ENCODE results near the gene FBXW7. TPM values are rescaled to one million over a fixed set of nuclear protein-coding genes. Genes with fewer than 3 reads are reported as not detected.
A peak's percentile ranks its signal among the peaks of the same experiment; 100 is the strongest.

Gene FBXW7
- total RNA-seq, 2 experiments from 2014 or later = 26.7 to 29.2 TPM

DNA sequence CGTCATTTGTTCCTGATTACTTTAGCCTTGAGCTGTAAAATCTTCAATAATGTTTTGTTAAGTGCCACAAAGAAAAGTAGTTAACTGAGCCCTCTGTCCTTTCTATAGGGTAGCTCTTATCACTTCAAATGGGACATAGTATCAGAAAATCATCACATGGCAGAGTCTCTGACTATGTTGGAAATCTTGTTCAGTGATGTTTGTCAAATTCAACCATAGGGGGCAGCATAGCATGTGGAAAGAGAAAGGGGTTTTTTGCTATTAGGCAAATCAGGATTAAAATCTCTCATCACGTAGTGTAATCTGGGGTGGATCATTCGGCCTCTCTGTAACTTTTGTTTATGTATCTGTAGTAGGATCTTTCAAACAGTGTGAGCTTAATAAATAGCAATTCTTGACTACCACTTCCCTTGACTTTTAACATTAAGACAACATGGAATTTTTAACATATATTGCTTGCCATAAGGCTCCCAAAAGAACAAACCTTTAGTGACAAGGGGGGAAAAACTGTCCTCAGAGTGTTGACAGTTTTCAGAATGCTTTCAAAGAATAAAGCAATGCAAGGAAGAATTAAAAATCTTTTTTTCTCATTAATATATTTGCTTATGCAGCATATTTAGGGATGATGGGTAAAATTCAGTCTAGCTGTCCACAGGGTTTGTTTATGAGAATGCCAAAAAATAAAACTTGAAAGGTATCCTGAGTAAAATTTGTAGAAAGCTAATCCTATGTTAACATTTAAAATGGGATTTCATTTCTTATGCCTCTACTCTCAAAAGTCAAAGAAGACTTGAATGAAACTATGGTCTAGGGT lies 127.2 kb downstream of the FBXW7 start:
- H3K27ac Mint-ChIP-seq = no peak overlapping the region
- intact Hi-C loops (cut with micrococcal nuclease) = loop anchor here (1.0 to 5.0 kb wide), 6 partner anchors 79 to 720 kb away; no protein-coding TSS in a partner anchor
- peaks cover 7% of the 10 kb centered on the region for H3K4me1 Mint-ChIP-seq (ENCODE audit: low read depth)
- CTCF ChIA-PET = interaction anchor here (0.6 to 3.5 kb wide), 28 partner anchors 8 to 527 kb away, joined by 3 to 25 read pairs (median 4); partner anchors contain the start of gene TIGD4
- peaks cover 9% of the 10 kb centered on the region for H3K36me3 Mint-ChIP-seq (ENCODE audit: low read depth)
- DNase-seq = peak; percentile 35
- no peaks in the 10 kb centered on the region for H3K27me3 Mint-ChIP-seq (ENCODE audit: low read depth)
- H3K4me3 Mint-ChIP-seq = no peak overlapping the region
- no peaks in the 10 kb centered on the region for H3K9me3 Mint-ChIP-seq

DNA sequence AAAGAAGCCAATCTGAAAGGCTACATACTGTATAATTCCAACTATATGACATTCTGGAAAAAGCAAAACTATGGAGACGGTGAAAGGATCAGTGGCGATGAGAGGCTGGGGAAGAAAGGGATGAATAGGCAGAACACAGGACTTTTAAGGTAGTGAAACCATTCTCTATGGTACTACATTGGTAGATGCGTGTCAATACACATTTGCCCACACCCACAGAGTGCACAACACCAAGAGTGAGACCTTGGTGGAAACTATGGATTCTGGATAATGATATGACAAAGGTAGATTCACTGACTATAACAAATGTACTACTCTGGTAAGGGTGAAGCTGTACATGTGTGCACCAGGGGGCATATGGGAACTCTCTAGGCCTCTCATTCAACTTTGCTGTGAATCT lies 134.5 kb downstream of the FBXW7 start:
- intact Hi-C loops (cut with micrococcal nuclease) = no loop called here
- Mint-ChIP-seq H3K27ac (no peak overlapping the region), H3K4me3 (no peak overlapping the region)

DNA sequence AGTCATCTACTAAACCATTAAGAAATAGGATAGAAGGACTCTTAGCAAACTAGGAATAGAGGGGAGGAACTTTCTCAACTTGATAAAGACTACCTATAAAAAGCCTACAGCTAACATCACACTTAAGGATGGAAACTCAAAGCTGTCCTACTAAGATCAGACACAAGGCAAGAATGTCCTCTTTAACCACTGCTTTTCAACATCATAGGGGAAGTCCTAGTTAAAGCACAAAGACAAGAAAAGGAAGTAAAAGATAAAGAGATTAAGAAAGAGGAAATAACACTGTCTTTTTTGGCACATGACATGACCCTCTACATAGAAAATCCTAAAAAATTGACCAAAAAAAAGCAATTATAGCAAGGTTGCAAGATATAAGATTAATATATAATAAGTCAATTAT lies 136.6 kb downstream of the FBXW7 start:
- H3K4me1 Mint-ChIP-seq (ENCODE audit: low read depth) = peaks cover 35% of the 10 kb centered on the region
- H3K9me3 Mint-ChIP-seq = no peaks in the 10 kb centered on the region
- H3K27me3 Mint-ChIP-seq (ENCODE audit: low read depth) = no peaks in the 10 kb centered on the region
- no peak overlapping the region for H3K4me3 Mint-ChIP-seq
- H3K36me3 Mint-ChIP-seq (ENCODE audit: low read depth) = peaks cover 16% of the 10 kb centered on the region
- H3K27ac Mint-ChIP-seq = no peak overlapping the region
- no peak for DNase-seq
- CTCF ChIA-PET = interaction anchor here (1.0 kb wide), 1 partner anchor 72 kb away, joined by 3 read pairs; no protein-coding TSS in a partner anchor
- intact Hi-C loops (cut with micrococcal nuclease) = no loop called here

More for the DNA sequence above, 134.5 kb downstream of the FBXW7 start:
- H3K9me3 Mint-ChIP-seq = no peaks in the 10 kb centered on the region
- CTCF ChIA-PET = interaction anchor here (0.6 to 1.2 kb wide), 3 partner anchors 100 to 1295 kb away, joined by 3 to 5 read pairs (median 3); no protein-coding TSS in a partner anchor
- no peaks in the 10 kb centered on the region for H3K27me3 Mint-ChIP-seq (ENCODE audit: low read depth)
- peaks cover 14% of the 10 kb centered on the region for H3K36me3 Mint-ChIP-seq (ENCODE audit: low read depth)
- no peak for DNase-seq
- H3K4me1 Mint-ChIP-seq (ENCODE audit: low read depth) = peaks cover 23% of the 10 kb centered on the region

DNA sequence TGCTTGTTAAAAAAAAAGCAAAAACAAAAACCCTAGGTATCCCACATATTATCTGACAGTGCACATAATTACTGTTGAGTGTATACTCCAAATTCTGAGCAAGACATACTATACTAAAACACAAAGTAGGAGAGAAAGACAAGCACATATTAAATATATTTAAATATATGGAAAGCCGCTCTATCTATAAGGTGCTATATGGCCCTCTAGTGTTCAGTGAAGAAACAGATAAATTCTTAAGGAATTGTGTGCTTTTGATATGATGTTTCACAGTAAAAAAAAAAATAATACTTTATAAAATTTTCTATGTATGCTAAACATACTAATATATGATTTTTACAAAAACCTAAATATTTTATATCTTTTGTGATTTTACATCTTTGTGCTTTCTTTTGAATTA lies 137.8 kb downstream of the FBXW7 start:
- H3K36me3 Mint-ChIP-seq (ENCODE audit: low read depth) = peaks cover 11% of the 10 kb centered on the region
- intact Hi-C loops (cut with micrococcal nuclease) = no loop called here
- no peaks in the 10 kb centered on the region for H3K27me3 Mint-ChIP-seq (ENCODE audit: low read depth)
- no peak for DNase-seq
- H3K9me3 Mint-ChIP-seq = no peaks in the 10 kb centered on the region
- H3K4me3 Mint-ChIP-seq = no peak overlapping the region
- H3K27ac Mint-ChIP-seq = no peak overlapping the region
- CTCF ChIA-PET = interaction anchor here (0.6 to 1.4 kb wide), 2 partner anchors 9 to 17 kb away, joined by 3 to 4 read pairs; no protein-coding TSS in a partner anchor
- peaks cover 35% of the 10 kb centered on the region for H3K4me1 Mint-ChIP-seq (ENCODE audit: low read depth)

DNA sequence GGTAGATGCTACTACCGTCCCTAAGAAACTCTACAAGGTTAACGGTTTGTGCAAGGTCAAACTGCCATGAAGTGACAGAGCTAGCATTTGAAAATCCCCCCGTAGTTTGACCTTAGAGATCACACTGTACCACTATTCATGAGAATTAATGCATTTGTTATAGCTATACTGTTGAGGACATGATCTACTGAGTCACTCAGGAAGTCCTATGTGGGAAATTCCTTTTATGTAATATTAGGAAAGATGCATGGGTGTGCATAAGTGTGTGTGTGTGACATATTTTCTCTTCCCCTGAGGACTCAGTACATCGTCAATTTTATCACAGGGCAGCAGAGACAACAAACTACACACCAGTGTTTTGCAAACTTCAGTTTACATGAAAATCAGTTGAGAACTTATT lies 141.1 kb downstream of the FBXW7 start:
- no peak overlapping the region for H3K4me3 Mint-ChIP-seq

DNA sequence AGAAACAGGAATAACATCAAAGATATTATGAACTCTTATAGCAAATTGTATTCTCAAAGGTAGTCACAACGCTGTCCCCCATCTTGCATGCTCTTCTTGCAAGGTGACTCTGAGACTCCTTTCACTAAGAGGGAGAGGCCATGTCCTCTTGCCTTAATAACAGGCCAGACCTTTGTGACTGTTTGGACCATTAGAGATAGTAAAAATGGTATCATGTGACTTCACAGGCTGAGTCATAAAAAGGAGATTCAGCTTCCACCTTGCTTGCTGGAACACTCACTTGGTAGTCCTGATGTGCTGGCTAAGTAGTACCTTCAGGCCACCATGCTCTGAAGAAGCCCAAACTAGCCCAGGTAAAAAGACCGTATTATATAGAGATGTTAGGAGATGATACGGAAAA lies 143.8 kb downstream of the FBXW7 start:
- Mint-ChIP-seq H3K4me1 (ENCODE audit: low read depth) (peaks cover 25% of the 10 kb centered on the region), H3K4me3 (no peak overlapping the region), H3K27ac (no peak overlapping the region), H3K9me3 (no peaks in the 10 kb centered on the region), H3K36me3 (ENCODE audit: low read depth) (peaks cover 4% of the 10 kb centered on the region), H3K27me3 (ENCODE audit: low read depth) (no peaks in the 10 kb centered on the region)
- no peak for DNase-seq
- CTCF ChIA-PET = interaction anchor here (0.7 kb wide), 2 partner anchors 8 to 298 kb away, joined by 3 read pairs; no protein-coding TSS in a partner anchor
- intact Hi-C loops (cut with micrococcal nuclease) = no loop called here

More for the DNA sequence above, 141.1 kb downstream of the FBXW7 start:
- peaks cover 31% of the 10 kb centered on the region for H3K4me1 Mint-ChIP-seq (ENCODE audit: low read depth)
- H3K9me3 Mint-ChIP-seq = no peaks in the 10 kb centered on the region
- CTCF ChIA-PET = interaction anchor here (0.6 to 1.3 kb wide), 2 partner anchors 8 to 38 kb away, joined by 3 to 4 read pairs; no protein-coding TSS in a partner anchor
- DNase-seq = no peak
- peaks cover 4% of the 10 kb centered on the region for H3K36me3 Mint-ChIP-seq (ENCODE audit: low read depth)
- no peaks in the 10 kb centered on the region for H3K27me3 Mint-ChIP-seq (ENCODE audit: low read depth)
- intact Hi-C loops (cut with micrococcal nuclease) = no loop called here
- H3K27ac Mint-ChIP-seq = no peak overlapping the region

DNA sequence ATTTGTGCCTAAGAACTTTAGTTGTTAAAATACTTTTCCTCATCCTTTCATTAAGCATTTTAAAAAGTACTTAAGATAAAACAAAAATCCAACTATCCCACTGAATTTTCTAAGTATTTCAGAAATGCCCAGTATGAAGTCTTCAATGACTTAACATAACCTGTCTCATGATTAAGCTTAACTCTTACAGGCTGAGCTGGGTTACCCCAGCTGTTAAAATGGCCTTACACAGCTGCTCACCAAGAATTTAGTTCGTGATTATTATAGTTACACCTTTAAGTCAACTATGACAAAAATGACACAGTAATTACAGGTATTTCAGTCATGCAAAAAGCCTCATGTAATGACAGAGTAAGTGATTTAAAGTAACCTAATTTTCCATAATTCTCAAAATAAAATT lies 145.7 kb downstream of the FBXW7 start:
- no peak for DNase-seq
- peaks cover 21% of the 10 kb centered on the region for H3K4me1 Mint-ChIP-seq (ENCODE audit: low read depth)
- no peak overlapping the region for H3K27ac Mint-ChIP-seq
- no peak overlapping the region for H3K4me3 Mint-ChIP-seq
- CTCF ChIA-PET = interaction anchor here (0.6 to 1.3 kb wide), 6 partner anchors 7 to 1020 kb away, joined by 3 to 8 read pairs (median 3); no protein-coding TSS in a partner anchor
- H3K27me3 Mint-ChIP-seq (ENCODE audit: low read depth) = no peaks in the 10 kb centered on the region
- peaks cover 2% of the 10 kb centered on the region for H3K36me3 Mint-ChIP-seq (ENCODE audit: low read depth)
- intact Hi-C loops (cut with micrococcal nuclease) = no loop called here
- no peaks in the 10 kb centered on the region for H3K9me3 Mint-ChIP-seq

DNA sequence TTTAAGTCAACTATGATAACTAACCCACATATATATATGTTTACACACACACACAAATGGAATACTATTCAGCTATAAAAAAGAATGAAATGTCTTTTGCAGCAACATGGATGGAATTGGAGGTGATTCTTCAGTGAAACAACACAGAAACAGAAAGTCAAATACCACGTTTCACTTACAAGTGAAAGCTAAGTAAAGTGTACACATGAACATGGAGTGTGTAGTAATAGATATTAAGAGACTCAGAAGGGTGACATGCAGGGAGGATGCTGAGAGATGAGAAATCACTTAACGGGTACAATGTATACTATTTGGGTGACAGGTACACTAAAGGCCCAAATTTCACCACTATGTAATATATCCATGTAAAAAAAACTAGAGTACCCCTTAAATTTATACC lies 146.5 kb downstream of the FBXW7 start:
- peaks cover 2% of the 10 kb centered on the region for H3K36me3 Mint-ChIP-seq (ENCODE audit: low read depth)
- intact Hi-C loops (cut with micrococcal nuclease) = loop anchor here (5.0 to 10.0 kb wide), 4 partner anchors 445 to 1275 kb away; partner anchors contain the start of gene PRSS48
- no peak overlapping the region for H3K27ac Mint-ChIP-seq
- H3K9me3 Mint-ChIP-seq = no peaks in the 10 kb centered on the region
- H3K4me3 Mint-ChIP-seq = no peak overlapping the region
- H3K4me1 Mint-ChIP-seq (ENCODE audit: low read depth) = peaks cover 16% of the 10 kb centered on the region
- CTCF ChIA-PET = interaction anchor here (0.6 to 1.3 kb wide), 4 partner anchors 8 to 1019 kb away, joined by 3 to 8 read pairs (median 3); no protein-coding TSS in a partner anchor
- no peaks in the 10 kb centered on the region for H3K27me3 Mint-ChIP-seq (ENCODE audit: low read depth)
- no peak for DNase-seq

DNA sequence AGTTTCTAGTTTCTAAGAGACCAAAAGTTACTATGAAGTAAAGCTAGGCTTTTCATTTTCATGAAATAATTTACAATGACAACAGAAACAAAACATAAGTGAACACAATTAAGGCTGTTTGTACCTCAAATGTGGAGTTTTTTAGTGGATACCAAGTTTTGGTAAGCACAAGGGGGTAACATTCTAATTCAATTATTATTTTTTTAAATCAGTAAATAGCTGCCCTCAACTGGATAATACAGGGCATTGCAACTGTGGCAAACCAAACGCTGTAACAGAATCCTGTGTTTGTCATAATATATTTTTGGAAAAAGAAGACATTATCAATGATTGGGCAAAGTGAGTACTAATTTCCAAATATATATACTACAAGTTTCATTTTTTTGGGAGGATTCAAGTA lies 150.3 kb downstream of the FBXW7 start:
- Mint-ChIP-seq H3K27me3 (ENCODE audit: low read depth) (no peaks in the 10 kb centered on the region), H3K9me3 (no peaks in the 10 kb centered on the region), H3K4me1 (ENCODE audit: low read depth) (peaks cover 13% of the 10 kb centered on the region), H3K36me3 (ENCODE audit: low read depth) (no peaks in the 10 kb centered on the region), H3K27ac (no peak overlapping the region), H3K4me3 (no peak overlapping the region)
- CTCF ChIA-PET = interaction anchor here (0.8 to 1.6 kb wide), 3 partner anchors 9 to 22 kb away, joined by 3 read pairs; no protein-coding TSS in a partner anchor
- intact Hi-C loops (cut with micrococcal nuclease) = loop anchor here (5.0 to 10.0 kb wide), 4 partner anchors 441 to 1271 kb away; partner anchors contain the start of gene PRSS48
- DNase-seq = peak; percentile 10

DNA sequence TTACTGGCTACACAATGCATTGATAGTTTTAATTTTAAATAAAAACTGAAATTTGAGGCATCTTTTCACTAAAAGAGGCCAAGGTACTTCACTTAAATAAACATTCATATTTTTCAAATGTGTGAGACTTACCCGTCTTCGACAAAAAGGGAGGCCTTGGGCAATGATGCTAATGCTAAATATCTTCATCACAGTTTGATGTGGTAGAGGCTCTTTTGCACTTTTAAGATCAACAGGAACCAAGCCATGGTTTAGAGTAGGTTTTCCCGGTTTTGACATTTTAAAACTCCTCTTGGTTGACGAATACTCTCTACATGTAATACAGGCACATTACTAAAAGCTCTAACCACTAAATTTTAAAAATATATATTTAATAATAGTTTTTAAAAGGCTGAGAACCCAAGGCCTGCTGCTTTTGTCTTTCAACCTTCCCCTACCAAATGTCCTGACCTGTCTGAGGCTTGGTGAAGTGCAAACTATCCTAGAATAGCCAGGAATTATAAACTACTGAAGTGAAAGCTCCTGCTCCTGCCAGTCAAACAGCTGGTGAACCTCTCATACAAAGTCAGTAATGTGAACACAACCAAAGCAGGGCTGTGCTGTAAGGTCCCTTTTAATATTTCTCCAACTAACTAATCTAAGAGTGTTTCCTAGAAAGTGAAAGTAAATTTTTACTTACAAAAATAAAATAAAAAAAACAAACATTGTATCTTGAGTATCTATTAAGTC lies 153.7 kb downstream of the FBXW7 start:
- intact Hi-C loops (cut with micrococcal nuclease) = loop anchor here (1.0 to 10.0 kb wide), 5 partner anchors 12 to 1267 kb away; partner anchors contain the start of genes GATB and PRSS48
- Mint-ChIP-seq H3K27me3 (ENCODE audit: low read depth) (no peaks in the 10 kb centered on the region), H3K4me1 (ENCODE audit: low read depth) (peaks cover 10% of the 10 kb centered on the region), H3K9me3 (no peaks in the 10 kb centered on the region), H3K27ac (peak overlapping the region; percentile 69), H3K36me3 (ENCODE audit: low read depth) (no peaks in the 10 kb centered on the region), H3K4me3 (peak overlapping the region; percentile 56)
- no peak for DNase-seq
- CTCF ChIA-PET = interaction anchor here (0.7 kb wide), 2 partner anchors 78 to 208 kb away, joined by 3 read pairs; no protein-coding TSS in a partner anchor

DNA sequence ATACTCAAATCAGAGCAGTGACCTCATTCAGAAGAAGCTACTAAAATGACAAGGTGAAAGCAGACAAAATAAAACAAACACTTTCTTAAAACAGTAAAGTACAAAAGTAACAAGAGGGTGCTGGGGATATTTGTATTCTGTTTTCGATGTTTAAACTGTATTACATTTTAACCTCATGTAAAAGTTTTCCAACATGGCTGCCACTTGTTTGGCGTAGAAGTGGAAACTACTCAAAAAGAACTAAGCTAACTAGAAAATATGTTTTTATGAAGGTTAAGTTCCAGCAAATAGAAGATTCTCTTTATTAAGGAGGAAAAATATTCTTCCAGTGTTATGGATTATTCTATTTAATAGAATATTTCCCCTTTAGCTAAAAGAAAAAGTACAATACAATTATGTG lies 155.0 kb downstream of the FBXW7 start:
- Mint-ChIP-seq H3K36me3 (ENCODE audit: low read depth) (no peaks in the 10 kb centered on the region), H3K9me3 (no peaks in the 10 kb centered on the region), H3K27me3 (ENCODE audit: low read depth) (no peaks in the 10 kb centered on the region), H3K4me1 (ENCODE audit: low read depth) (peaks cover 10% of the 10 kb centered on the region), H3K27ac (no peak overlapping the region), H3K4me3 (no peak overlapping the region)
- CTCF ChIA-PET = no interaction called here
- no peak for DNase-seq
- intact Hi-C loops (cut with micrococcal nuclease) = loop anchor here (5.0 to 10.0 kb wide), 4 partner anchors 436 to 1266 kb away; partner anchors contain the start of genes GATB and PRSS48

DNA sequence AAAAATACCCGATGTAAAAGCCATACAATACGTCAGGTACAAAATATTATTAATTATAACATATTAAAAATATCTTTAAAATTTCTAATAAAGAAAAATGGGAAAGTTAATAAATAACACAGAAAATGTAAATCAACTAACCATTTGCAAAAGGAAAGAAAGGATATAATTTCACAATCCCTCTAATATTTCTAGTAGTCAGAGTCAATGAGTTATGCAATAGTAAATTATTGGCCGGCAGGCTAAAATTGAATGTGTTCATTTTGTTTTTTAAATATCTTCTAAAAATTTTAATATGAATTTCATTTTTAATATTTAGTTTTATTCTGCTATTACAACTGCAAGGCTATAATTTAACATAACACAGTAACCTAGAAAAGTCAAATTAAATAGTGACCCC lies 155.7 kb downstream of the FBXW7 start:
- CTCF ChIA-PET = no interaction called here
- intact Hi-C loops (cut with micrococcal nuclease) = loop anchor here (5.0 to 10.0 kb wide), 4 partner anchors 435 to 1265 kb away; partner anchors contain the start of genes GATB and PRSS48
- H3K27ac Mint-ChIP-seq = no peak overlapping the region
- H3K36me3 Mint-ChIP-seq (ENCODE audit: low read depth) = no peaks in the 10 kb centered on the region
- no peak overlapping the region for H3K4me3 Mint-ChIP-seq
- H3K9me3 Mint-ChIP-seq = no peaks in the 10 kb centered on the region
- peaks cover 10% of the 10 kb centered on the region for H3K4me1 Mint-ChIP-seq (ENCODE audit: low read depth)
- no peaks in the 10 kb centered on the region for H3K27me3 Mint-ChIP-seq (ENCODE audit: low read depth)
- DNase-seq = no peak

Measured in activated naive CD4-positive, alpha-beta T cell treated with anti-CD3 and anti-CD28 coated beads for 36 hours (primary cell).